CD4-positive, alpha-beta T cell treated with Interferon gamma for 1 hour (primary cell): ENCODE results near the gene PPP1R12C.

Source experiments
- DNase-seq: peaks from one replicate; pipeline ENCODE4 v3.0.0-alpha.2; 2020

Gene PPP1R12C

GRCh38 chr19:55088543-55089341, 28.7 kb downstream of the PPP1R12C start:
- peak; percentile 62 for DNase-seq

DNA sequence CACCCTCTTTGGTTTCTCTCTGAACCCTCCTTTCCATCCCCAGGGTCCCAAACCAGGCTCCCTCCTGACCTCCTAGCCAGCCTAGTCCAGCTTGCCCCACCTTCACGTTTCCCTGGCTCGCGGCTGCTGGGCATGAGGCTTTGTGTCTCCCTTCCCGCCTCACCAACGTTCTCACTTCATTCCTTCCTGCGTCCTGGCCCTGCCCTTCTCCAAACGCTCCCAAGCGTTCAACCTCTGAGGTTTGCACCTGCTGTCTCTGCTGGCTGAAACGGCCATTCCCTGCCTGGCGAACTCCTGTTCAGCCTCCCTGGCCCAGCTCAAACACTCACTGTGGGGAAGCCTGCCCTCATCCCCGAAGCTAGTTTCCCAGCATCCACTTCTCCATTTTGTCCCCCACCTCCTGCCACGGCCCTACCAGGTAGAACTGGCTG, 29.4 kb downstream of the PPP1R12C start:
- DNase-seq, result no peak

GRCh38 chr19:55087542-55087901, 29.9 kb downstream of the PPP1R12C start:
- DNase-seq, result no peak

DNA sequence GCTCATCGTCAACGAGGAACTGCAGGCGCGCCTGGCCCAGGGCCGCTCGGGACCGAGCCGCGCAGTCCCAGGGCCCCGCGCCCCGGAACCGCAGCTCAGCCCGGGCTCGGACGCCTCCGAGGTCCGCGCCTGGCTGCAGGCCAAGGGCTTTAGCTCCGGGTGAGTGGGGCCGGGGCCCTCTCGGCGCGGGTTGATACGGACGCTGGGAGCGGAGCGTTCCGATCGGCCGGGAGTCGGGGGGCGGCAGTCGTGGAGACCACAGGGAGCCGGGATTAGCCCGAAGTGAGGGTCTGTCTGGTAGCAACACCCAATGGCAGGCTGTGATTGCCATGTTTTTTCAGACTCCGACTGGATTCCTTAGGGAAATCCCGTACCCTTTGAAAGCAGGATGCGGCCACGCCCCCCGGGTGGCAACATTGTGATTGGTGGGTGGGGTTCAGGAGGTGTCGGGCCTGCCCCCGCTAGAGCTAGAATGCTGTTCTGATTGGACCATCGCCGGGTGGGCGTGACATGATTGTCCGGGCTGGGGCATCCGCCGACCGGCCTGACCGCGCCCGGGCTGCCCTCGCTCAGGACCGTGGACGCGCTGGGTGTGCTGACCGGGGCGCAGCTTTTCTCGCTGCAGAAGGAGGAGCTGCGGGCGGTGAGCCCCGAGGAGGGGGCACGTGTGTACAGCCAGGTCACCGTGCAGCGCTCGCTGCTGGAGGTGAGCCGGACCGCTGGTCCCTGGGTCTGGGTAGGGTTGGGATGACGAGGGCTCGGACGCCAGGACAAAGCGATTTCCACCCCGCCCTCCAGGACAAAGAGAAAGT, 30.5 kb downstream of the PPP1R12C start:
- peak; percentile 54 for DNase-seq

GRCh38 chr19:55085923-55086715, 31.3 kb downstream of the PPP1R12C start:
- DNase-seq, result no peak

DNA sequence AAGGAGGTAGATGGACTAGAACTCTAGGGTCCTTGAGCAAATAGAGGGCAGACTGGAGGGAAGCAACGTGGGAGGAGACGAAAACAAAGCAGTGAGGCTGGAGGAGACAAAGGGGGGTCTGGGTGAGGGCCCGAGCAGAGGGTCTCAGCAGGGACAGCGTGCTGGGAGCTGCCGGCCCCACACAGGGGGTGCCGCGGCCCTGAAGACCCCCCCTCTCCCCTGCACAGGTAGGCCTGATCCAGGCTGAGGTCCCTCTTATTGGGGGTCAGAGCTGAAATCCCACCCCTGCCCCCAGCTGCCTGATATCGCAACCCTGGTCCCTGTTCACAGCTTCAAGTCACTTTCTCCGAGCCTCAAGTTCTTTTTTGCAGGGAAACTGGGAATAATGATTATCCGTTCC, 33.0 kb downstream of the PPP1R12C start:
- no peak for DNase-seq

DNA sequence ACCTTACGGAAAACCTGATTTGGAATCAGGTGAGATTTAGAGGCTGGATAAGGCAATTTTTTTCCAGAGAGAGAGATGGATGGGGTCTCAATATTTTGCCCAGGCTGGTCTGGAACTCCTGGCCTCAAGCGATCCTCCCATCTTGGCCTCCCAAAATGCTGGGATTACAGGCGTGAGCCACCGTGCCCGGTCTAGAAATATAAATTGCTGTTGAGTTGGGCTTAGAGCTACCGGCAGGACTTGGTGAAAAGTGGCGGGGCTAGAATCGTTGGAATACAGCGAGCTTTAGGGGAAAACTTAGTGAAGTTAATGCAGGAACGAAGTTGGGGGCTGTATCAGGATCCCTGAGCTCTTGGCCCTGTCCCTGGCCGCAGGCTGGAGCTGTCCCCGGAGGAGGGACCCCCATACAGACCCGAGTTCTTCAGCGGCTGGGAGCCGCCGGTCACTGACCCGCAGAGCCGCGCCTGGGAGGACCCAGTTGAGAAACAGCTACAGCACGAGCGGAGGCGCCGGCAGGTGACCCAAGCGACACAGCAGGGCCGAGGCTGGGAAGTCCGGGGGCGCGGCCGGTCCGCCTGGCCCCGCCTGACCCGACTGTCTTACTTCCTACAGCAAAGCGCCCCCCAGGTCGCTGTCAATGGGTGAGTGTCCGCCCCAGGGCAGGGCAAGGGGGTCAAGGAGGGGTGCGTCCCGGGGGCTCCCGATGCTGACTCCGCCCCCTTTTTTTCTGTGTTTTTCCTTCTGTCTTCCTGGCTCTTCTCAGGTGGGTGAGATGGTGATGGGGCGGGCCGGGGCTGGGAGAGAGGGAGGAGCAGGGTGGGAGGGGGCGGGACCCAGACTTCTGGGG, 34.2 kb downstream of the PPP1R12C start:
- DNase-seq, result no peak

DNA sequence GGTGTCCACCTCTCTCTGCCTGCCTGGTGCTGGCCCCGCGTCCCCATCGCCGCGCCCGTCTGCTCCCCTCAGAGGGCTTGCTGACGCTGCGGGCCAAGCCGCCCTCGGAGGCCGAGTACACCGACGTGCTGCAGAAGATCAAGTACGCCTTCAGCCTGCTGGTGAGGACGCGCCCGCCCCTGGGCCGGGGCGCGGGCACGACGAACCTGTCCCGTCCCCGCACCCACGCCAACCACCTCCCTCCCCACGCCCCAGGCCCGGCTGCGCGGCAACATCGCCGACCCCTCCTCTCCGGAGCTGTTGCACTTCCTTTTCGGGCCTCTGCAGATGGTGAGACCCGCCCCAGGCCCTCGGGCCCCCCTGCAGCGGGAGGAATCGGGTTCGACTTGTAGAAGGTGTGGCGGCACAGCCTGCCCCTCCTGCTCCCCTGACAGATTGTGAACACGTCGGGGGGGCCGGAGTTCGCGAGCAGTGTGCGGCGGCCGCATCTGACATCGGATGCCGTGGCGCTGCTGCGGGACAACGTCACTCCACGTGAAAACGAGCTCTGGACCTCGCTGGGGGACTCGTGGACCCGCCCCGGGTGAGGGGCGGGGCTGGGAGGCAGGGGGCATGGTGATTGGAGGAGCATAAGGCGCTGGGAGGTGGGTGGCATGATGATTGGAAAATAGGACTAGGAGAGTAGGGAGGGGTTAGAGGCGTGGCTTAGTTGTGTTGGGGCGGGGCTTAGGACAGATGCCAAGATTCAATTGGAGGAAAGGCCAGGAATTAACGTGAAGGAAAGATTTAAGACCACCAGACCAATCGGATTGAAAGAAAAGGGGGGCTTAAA, 35.2 kb downstream of the PPP1R12C start:
- peak; percentile 67 for DNase-seq

GRCh38 chr19:55081770-55082019, 35.7 kb downstream of the PPP1R12C start:
- no peak for DNase-seq

- DNase-seq, result peak; percentile 90
Observed at GRCh38 chr19:55080968-55081769, 36.3 kb downstream of the PPP1R12C start.

DNA sequence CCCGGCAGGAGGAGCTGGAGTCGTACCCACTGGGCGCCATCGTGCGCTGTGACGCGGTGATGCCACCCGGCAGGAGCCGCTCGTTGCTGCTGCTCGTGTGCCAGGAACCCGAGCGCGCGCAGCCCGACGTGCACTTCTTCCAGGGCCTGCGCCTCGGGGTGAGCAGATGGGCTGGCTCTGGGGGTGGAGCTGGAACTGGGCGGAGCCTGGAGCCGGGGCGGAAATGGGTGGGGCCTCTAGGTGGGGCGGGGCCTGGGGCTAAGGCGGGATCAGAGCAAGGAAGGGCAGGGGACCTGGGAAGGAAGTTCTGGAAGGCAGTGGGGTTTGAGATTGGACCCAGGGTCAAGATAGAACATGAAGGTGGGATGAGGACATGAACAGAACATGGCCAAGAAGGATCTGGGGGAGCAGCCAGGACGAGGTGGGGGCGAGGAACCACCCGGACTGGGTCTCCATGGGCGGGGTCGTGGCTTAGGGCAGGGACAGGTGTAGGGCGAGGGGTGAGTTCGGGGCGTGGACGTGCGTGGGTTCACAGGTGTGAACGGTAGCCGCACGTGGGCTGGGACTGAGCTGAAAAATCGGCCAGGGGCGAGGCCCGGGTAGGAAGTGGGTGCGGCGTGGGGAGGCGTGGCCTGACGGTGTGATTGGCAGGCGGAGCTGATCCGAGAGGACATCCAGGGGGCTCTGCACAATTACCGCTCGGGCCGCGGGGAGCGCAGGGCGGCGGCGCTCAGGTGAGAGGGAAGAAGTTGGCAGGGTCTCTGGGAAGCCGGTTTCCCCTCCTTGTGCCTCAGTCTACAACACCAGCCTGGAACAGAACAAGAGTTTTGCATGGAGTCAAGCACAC, 37.1 kb downstream of the PPP1R12C start:
- DNase-seq, result peak; percentile 63

DNA sequence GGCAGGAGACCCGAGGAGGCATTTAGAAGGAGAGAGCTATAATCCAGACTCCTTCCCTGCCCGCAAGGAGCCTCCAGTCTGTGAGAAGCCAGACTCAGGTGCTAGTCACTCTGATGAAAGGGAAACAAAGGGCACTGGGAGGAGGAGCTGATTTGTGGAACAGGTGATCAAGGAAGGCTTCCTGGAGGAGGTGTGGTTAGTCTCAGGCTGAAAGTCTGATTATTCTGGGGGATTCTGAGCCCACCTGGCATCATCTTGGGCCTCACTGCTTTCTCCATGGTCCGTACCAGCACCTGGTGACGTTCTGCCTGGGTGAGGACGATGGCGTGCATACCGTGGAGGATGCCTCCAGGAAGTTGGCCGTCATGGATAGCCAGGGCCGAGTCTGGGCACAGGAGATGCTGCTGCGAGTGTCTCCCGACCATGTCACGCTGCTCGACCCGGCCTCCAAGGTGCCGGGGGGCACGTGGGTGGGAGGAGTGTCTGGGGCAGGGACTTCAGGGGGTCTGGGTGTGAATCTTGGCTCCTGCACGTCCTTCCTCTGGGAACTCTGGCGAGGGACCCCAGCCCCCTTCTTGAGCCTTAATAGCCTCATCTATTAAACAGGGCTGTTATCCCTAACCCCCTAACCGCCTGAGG, 37.9 kb downstream of the PPP1R12C start:
- DNase-seq, result no peak

- no peak for DNase-seq
Observed at GRCh38 chr19:55078996-55079395, 38.4 kb downstream of the PPP1R12C start.

DNA sequence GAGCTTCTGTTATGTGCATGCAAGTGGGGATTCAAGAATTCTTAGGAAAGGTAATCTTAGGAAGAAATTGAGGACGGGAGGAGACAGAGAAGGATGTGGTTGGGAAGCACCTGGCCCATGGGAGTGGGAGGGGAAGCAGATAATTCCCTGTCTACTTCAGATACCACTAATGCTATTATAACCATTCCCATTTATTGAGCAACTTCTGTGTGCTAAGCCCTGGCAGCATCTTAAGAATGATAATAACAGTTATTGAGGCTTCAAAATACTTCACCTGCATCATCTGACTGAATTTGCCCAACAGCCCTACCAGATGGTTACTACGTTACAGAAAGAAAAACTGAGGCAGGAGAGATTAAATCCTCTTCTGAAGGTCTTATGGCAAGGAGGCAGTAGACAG, 40.3 kb downstream of the PPP1R12C start:
- no peak for DNase-seq

DNA sequence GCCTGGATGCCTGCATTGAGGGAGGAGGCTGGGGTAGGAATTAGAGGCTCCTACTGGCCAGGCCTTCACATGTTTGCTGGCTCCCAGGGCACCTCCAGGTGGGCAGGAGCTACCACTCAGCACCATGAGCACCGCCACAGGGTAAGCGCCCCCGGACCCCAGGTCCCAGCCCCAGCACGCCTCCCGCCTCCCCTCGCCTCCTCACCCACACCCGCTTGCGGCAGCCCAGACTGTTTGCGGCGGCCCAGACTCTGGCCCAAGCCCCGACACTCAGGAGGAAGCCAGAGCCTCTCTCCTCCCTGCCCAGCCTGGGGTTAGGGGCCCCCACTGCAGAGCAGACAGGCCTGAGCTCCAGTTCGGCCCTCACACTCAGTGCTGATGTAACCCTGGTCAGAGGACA, 41.1 kb downstream of the PPP1R12C start:
- no peak for DNase-seq

- no peak for DNase-seq
Observed at GRCh38 chr19:55075371-55075998, 42.0 kb downstream of the PPP1R12C start, which contains the start of gene EPS8L1. Gene EPS8L1 (plus strand): TSS chr19:55075869. CDS start chr19:55076445, 576 bp downstream.

DNA sequence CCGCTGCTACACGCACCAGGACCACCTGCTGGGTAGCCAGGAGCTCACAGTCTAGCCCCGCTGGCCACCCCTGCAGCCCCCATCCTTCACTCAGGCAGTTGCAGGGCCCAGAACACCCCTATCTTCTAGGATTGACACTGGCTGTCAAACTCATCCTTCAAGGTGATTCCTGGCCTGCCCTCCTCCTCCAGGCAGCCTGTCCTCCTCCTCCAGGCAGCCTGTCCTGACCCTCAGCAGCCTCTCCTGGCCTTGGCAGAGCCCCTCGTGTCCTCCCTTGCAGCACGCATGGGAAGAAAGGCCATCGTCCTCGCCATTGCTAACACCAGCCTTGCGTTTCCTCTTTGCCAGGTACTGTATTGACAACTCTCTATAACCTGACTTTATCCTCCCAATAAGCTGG, 45.5 kb downstream of the PPP1R12C start:
- no peak for DNase-seq

DNA sequence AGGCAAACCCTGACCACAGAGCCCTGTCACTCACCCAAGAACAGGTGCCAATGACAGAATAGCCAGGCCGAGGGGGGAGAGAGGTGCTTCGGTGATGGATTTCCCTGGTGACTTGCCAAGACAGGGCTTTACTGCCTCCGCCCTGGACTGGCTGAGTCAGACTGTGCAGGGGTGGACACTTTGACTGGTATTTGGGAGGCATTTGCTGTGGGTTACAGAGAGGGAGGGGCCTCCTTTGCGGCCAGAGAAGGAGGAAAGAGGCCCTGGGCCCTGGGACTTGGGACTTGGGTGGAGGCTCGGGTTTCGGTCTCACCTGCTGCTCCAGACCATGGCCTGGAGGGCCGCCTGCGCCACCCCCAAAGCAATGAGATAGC, 46.3 kb downstream of the PPP1R12C start:
- DNase-seq, result no peak
